HG03159 (cell line): ENCODE measurements around the gene TMEM44.

Experiments used
- ATAC-seq: cut with Tn5 transposase; IDR thresholded peaks from one replicate; pipeline ENCODE4 v1.9.1; 2021; ENCODE audit warnings: mild to moderate bottlenecking, moderate library complexity; ENCODE audit not compliant: unreplicated experiment

Gene TMEM44

GRCh38 chr3:194582196-194582905 is 50.9 kb downstream of the TMEM44 start:
- ATAC-seq = no peak

- no peak for ATAC-seq
Measured at GRCh38 chr3:194579091-194579606, 54.1 kb downstream of the TMEM44 start.

DNA sequence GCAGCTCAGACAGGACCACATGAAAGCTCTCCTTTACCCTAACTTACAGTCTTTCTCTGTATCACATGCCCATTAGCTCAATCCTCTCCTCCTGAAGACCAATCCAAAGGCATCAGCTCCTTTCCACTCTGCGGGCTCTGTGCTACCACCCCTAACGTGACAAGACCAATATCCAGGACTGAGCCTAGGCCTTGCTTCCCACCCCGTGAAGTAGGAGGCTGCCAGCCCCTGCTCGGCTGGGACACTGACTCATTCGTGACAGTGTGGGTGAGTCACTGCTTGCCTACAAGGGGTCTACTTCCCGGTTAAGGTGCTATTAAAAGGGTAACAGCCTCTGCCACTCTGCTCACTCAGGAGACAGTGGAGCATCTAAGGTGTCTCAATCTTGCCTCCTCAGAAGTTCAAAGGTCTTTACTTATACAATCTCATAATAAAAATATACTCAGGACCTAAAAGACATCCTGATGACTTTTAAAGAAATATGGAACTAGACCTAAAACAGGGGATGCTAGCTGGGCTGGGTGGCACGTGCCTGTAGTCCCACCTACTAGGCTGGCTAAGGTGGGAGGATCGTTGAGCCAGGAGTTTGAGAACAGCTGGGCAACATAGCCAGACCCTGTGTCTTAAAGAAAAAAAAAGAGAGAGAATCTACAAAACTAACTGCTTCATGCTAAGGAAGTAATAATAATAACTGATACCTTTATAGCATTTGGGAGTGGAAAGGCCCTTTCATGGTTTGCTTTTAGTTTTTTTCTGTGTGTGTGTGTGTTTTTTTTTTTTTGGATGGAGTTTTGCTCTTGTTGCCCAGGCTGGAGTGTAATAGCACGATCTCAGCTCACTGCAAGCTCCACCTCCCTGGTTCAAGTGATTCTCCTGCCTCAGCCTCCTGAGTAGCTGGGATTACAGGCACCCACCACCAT is 55.0 kb downstream of the TMEM44 start:
- ATAC-seq = no peak

DNA sequence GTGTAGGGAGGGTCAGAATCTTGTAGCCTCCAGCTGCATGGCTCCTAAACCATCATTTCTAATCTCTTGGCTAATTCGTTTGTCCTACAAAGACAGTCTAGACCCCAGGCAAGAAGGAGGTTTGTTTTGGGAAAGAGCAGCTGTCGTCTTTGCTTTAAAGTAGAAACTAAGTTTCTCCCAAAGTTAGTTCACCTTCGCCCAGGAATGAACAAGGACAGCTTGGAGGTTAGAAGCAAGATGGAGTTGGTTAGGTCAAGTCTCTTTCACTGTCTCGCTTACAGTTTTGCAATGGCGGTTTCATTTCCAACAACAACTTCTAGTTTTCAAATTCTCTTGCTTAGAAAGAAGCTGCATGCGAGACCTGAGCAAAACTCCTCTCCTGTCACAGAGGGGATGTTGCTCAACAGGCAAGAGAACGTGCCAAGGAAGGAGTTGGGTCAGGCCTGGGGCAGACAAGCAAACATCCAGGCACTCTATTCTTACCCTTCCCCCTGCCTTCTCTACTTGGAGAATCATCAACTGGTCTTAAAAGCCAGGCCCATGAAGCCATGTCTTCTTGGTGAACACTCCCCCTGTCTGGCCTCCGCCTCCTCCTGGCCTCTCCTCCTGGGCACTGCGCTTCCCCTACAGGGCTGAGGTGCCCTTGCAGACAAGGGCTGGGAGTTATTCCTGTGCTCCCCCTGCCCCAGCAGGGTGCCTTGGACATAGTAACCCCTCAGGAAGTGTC is 57.6 kb downstream of the TMEM44 start:
- ATAC-seq = no peak

- no peak for ATAC-seq
Measured at GRCh38 chr3:194574639-194575483, 58.4 kb downstream of the TMEM44 start.

- peak; percentile 80 for ATAC-seq
Measured at GRCh38 chr3:194573680-194574437, 59.4 kb downstream of the TMEM44 start.

- ATAC-seq = no peak
Measured at GRCh38 chr3:194572944-194573491, 60.2 kb downstream of the TMEM44 start.

DNA sequence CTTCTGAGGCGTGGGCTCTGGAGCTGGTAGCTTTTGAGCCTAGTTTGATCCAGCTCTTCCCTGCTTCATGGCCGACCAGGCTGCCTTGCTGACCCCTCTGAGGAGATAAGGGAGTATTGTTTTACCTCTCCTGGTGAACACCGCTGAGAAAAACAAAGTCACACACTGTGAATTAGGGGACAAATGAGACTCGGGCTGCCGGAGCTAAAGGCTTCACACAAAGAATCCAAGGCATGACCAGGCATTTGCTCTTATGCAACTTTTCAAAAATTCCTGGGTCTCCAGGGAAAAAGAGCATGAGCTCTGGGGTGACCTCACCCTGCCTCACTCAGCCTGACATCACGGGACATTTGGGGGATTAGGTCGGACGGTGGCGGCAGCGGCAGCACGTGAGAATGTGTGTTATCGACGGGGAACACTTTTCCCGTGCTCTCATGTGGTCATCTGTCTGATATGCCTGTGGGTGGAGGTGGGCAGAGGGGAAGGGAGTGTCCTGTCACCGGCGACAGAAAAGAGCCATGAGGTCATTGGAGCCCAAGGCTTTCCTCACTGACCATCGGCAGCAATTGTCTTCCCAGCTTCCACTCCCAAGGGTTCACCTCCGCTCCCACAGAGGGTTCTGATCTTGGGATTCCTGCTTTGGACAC is 61.0 kb downstream of the TMEM44 start:
- ATAC-seq = no peak

- ATAC-seq = no peak
Measured at GRCh38 chr3:194571491-194572142, 61.6 kb downstream of the TMEM44 start.

DNA sequence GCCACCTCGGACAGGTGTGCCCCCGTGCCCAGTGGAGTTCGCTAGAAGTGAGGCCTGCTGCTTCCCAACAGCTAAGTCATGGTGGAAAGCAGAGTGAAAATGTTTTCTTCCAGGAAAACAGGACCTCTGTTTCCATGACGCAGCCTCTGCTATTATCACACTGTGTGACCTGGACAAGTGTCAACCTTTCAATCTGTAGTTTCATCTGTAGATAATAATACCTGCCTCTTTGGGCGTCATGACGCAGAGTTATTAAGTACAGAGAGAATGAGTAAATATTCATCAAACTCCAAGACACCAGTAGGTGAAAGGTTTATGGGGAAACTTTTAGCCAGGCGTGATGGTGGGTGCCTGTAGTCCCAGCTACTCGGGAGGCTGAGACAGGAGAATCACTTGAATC is 62.3 kb downstream of the TMEM44 start:
- ATAC-seq = no peak

DNA sequence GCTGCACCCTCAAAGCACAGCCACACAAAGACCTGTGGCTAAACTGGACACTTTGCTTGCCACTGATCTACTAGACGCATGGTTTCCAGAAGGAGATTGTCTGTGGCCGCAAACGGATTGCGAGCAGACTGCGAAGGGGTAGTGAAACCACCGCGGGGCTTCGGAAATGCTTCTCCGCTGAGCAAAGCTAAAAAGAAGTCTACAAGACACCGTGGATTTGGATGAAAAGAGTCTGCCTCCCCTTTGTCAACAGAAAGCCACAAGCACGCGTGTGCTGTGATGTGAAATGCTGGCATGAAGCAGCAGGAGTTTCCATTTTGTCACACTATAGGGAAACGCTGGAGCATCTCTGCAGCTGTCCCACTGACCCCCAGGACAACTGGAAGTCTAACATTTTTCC is 63.0 kb downstream of the TMEM44 start:
- no peak for ATAC-seq

DNA sequence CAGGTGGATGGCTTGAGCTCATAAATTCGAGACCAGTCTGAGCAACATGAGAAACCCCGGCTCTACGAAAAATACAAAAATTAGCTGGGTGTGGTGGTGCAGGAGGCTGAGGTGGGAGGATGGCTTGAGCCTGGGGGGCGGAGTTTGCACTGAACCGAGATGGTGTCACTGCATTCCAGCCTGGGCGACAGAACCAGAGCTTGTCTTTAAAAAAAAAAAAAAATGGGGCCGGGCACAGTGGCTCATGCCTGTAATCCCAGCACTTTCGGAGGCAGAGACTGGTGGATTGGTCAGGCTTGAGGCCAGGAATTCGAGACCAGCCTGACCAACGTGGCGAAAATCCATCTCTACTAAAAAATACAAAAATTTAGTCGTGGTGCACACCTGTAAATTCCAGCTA is 64.0 kb downstream of the TMEM44 start:
- no peak for ATAC-seq

DNA sequence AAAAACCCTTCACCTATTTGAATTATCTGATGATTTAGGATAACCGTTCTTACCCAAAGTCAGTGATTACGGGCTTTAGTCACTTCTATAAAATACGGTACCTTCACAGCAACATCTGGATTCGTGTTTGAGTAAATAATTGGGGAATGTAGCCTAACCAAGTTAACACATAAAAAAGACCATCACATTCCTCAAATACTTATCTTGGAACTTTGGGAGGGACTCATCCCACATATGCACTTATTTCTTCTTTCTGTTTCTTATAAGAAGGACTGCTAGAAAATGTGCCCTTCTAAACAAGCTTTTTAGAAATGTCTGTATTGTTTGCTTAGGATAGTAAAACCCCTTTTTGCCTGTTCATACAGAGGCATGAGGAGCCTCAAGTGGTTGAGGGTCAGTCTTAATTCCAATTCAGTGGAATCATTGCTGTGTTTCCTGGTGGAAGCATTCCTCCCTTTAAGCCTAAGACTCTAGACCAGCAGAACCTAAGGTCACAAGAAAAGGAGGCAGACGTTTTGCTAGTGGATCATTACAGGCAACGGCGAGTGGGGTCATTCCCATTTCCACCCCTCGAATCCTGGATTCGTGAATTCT is 67.5 kb downstream of the TMEM44 start:
- no peak for ATAC-seq

DNA sequence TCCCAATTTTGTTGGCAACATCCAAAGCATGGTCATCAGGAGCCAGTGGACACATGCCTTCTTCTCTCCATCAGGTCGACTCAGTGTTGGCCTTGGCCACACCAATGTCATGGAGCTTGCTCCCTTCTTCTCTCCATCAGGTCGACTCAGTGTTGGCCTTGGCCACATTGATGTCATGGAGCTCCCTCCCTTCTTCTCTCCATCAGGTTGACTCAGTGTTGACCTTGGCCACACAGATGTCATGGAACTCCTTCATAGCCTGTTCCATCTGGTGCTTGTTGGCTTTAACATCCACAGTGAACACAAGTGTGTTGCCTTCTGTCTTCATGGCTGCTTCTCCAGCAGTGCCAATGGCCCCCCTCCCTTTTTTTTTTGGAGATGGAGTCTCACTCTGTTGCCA is 70.2 kb downstream of the TMEM44 start:
- no peak for ATAC-seq

GRCh38 chr3:194561306-194561974 is 71.8 kb downstream of the TMEM44 start:
- no peak for ATAC-seq

GRCh38 chr3:194560047-194560446 is 73.2 kb downstream of the TMEM44 start:
- no peak for ATAC-seq

DNA sequence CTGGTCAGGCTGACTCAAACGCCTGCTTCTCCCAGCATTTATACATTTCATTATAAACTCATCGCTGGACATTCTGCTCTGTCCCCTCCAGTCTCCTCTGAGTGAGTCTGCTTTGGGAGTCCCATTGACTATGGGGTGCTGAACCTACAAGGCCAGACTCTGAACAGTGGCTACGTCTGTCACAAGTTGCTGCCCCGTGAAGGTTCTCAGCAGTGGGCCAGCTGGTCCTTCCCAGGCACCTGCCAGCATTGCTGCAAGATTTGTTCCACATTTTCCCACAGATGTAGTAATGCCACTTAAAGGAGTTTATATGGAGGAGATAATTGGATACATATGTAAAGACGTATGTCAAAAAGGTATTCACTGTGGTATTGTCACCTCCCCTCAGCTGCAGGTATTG is 73.7 kb downstream of the TMEM44 start:
- no peak for ATAC-seq
